Colonic mucosa (tissue), 4 donors: ENCODE measurements around the gene STOX1. TPM values are rescaled to one million over a fixed set of nuclear protein-coding genes. Genes with fewer than 3 reads are reported as not detected.
A peak's percentile ranks its signal among the peaks of the same experiment; 100 is the strongest.

Source experiments
- DNase-seq: peaks from one replicate; pipeline ENCODE4 v3.0.0-alpha.2; 2020
- H3K27ac ChIP-seq: fragments of 200-600 bp; one replicate; pipeline ENCODE4 v1.8.0; 2021
- H3K27me3 ChIP-seq: fragments of 200-600 bp; one replicate; pipeline ENCODE4 v1.8.0; 2021
- H3K36me3 ChIP-seq: fragments of 200-600 bp; one replicate; pipeline ENCODE4 v1.8.0; 2021
- H3K4me1 ChIP-seq: fragments of 200-600 bp; one replicate; pipeline ENCODE4 v1.8.0; 2021; ENCODE audit warnings: mild to moderate bottlenecking
- H3K4me3 ChIP-seq: fragments of 200-600 bp; one replicate; pipeline ENCODE4 v1.8.0; 2021
- H3K9ac ChIP-seq, 2 donors: one replicate each; pipeline ENCODE4 v1.7.0; 2013; ENCODE audit warnings: control low read depth in 2 of 2, low read depth in 2 of 2, low read length in 2 of 2
- H3K9me3 ChIP-seq: fragments of 200-600 bp; one replicate; pipeline ENCODE4 v1.8.0; 2021
- CTCF ChIP-seq: fragments of 200-600 bp; IDR thresholded peaks from one replicate; pipeline ENCODE4 v1.8.0; 2022; ENCODE audit warnings: antibody characterized with exemption, mild to moderate bottlenecking
- intact Hi-C: fragments of 100-400 bp; cut with DNase I; formaldehyde crosslinking; loops from one replicate; pipeline ENCODE4 v1.14.1; 2022
- total RNA-seq, 2 donors: library from RNA; stranded (reverse); fragmentation: NEBNext Ultra II Directional in 1 of 2; extraction: Animal tissue kit (Norgen Biotek cat#: 25700) in 1 of 2; gene quantifications; one replicate each; pipeline ENCODE4 v1.2.1, GENCODE V29; 2021
- donor health status: healthy.
- donor health status: DM: no; HTN: no; CAD: no.
- donor health status: DM: no; HTN: no; CAD: no.

The STOX1 gene, protein sequence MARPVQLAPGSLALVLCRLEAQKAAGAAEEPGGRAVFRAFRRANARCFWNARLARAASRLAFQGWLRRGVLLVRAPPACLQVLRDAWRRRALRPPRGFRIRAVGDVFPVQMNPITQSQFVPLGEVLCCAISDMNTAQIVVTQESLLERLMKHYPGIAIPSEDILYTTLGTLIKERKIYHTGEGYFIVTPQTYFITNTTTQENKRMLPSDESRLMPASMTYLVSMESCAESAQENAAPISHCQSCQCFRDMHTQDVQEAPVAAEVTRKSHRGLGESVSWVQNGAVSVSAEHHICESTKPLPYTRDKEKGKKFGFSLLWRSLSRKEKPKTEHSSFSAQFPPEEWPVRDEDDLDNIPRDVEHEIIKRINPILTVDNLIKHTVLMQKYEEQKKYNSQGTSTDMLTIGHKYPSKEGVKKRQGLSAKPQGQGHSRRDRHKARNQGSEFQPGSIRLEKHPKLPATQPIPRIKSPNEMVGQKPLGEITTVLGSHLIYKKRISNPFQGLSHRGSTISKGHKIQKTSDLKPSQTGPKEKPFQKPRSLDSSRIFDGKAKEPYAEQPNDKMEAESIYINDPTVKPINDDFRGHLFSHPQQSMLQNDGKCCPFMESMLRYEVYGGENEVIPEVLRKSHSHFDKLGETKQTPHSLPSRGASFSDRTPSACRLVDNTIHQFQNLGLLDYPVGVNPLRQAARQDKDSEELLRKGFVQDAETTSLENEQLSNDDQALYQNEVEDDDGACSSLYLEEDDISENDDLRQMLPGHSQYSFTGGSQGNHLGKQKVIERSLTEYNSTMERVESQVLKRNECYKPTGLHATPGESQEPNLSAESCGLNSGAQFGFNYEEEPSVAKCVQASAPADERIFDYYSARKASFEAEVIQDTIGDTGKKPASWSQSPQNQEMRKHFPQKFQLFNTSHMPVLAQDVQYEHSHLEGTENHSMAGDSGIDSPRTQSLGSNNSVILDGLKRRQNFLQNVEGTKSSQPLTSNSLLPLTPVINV
- 1 to 10 TPM in 1 of 2 donors, under 1 TPM in 1; 0.74 to 3.2 TPM for total RNA-seq

DNA sequence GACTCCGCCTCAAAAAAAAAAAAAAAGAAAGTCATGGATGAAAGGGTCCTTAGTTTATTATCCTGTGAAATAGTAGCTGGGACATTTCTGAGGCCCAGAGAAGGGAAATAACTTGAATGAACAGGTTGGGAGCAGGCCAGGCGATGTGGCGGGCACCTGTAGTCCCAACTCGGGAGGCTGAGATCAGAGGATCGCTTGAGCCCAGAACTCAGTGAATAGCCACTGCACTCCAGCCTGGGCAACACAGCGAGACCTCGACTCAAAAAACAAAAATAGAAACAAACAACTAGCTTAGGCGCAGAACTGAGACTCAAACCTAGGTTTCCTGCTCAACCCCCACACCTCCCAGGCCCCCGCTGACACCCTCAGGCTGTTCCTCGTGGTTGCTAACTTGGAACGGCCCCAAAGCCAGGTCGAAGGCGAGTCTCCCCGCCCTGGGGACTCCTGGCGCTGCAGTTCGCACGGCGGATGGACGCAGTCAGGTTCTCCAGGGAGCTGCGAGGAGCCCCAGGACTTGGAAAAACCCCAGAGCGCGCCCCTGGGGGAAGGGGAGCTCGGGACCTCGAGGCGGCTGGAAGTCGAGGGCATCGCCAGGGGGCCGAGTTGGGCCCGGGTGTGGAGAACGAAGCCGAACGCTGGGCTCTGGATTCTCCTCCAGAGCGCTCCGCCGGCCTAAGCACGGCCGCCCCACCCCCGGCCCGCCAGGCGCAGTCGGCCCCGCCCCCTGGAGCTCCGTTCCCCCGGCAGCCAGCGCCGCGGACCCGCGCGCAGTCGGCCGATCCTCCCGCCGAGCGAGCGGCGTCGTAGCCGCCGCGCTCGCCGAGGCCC is at the start of gene STOX1:
Gene STOX1 (plus strand): TSS at position 768 of the 828 bp plus-strand sequence. CDS start 93 bp downstream, outside the sequence.
- no peak for TF ChIP-seq CTCF
- Histone ChIP-seq H3K36me3 (no peaks in the 10 kb centered on the region), H3K4me1 (no peaks in the 10 kb centered on the region), H3K9ac (peak within 1 kb of the TSS; percentile 46 to 81), H3K9me3 (no peaks in the 10 kb centered on the region), H3K27ac (no peak within 1 kb of the TSS), H3K27me3 (no peaks in the 10 kb centered on the region), H3K4me3 (peak within 1 kb of the TSS; percentile 56)
- peak; percentile 58 for DNase-seq
- intact Hi-C loops, result no loop called here

GRCh38 chr10:68781613-68782574 is 45.4 kb upstream of the STOX1 start:
- Histone ChIP-seq H3K9me3 (no peaks in the 10 kb centered on the region), H3K27me3 (no peaks in the 10 kb centered on the region), H3K36me3 (peaks cover 13% of the 10 kb centered on the region), H3K4me1 (no peaks in the 10 kb centered on the region), H3K4me3 (no peak overlapping the region), H3K27ac (no peak overlapping the region), H3K9ac (no peak overlapping the region)
- no peak for DNase-seq
- TF ChIP-seq CTCF, result no peak
- intact Hi-C loops, result no loop called here

DNA sequence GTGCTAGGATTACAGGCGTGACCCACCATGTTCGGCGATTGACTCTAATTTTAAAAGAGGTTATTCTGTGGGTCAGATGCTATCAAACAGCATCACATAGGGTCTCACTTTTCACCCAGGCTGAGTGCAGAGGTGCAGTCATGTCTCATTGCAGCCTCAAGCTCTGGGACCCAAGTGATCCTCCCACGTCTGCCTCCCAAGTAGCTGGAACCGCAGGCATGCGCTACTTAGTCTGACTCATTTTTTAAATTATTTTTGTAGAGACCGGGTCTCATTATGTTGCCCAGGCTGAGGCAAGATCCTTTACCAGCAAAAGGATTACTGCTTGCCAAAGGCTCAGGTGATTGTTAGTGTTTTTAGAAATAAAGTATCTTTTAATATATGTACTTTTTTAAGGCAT is 42.9 kb upstream of the STOX1 start:
- Histone ChIP-seq H3K27me3 (no peaks in the 10 kb centered on the region), H3K9ac (no peak overlapping the region), H3K4me1 (no peaks in the 10 kb centered on the region), H3K9me3 (no peaks in the 10 kb centered on the region), H3K36me3 (peaks cover 23% of the 10 kb centered on the region), H3K27ac (no peak overlapping the region), H3K4me3 (no peak overlapping the region)
- no peak for DNase-seq
- TF ChIP-seq CTCF, result no peak
- intact Hi-C loops, result no loop called here

- Histone ChIP-seq H3K36me3 (peaks cover 30% of the 10 kb centered on the region), H3K9ac (no peak overlapping the region), H3K27ac (no peak overlapping the region), H3K4me3 (no peak overlapping the region), H3K4me1 (no peaks in the 10 kb centered on the region), H3K27me3 (no peaks in the 10 kb centered on the region), H3K9me3 (no peaks in the 10 kb centered on the region)
- intact Hi-C loops, result no loop called here
- TF ChIP-seq CTCF, result no peak
- DNase-seq, result no peak
Observed at GRCh38 chr10:68787813-68788212, 39.5 kb upstream of the STOX1 start.
